HEK293 (cell line): ENCODE results near the gene ZC3HAV1L.

Experiments used
- CTCF ChIA-PET: fragments of 350-600 bp; formaldehyde crosslinking; extraction: SDS; loops from one replicate; lab custom pipeline; 2021; ENCODE audit warnings: antibody characterized with exemption; lab: Yijun Ruan, JAX
- POLR2A ChIA-PET: fragments of 300-600 bp; formaldehyde crosslinking; extraction: SDS; loops from one replicate; lab custom pipeline; 2020; ENCODE audit warnings: antibody characterized with exemption, inconsistent platforms; lab: Yijun Ruan, JAX
- H3K27ac ChIP-seq: fragments of 200-500 bp; sonication (Bioruptor generic); 2 replicates; pipeline ENCODE4 v1.5.1; 2014; ENCODE audit warnings: low read depth, low read length, control low read depth, inconsistent platforms; ENCODE audit errors: extremely low read depth
- H3K36me3 ChIP-seq, 2 experiments: fragments of 200-500 bp in 1 of 2; sonication (Bioruptor generic) in 1 of 2; 1 replicate in 1 of 2; 2 replicates in 1 of 2; pipeline ENCODE4 v1.5.1; 2014 to 2017; ENCODE audit warnings: inconsistent platforms in 2 of 2, low read length in 2 of 2; ENCODE audit not compliant: control insufficient read depth in 2 of 2, insufficient read depth in 1 of 2
- H3K4me1 ChIP-seq: fragments of 200-500 bp; sonication (Bioruptor generic); 2 replicates; pipeline ENCODE4 v1.5.1; 2014; ENCODE audit warnings: mild to moderate bottlenecking, low read length, inconsistent platforms; ENCODE audit not compliant: control insufficient read depth, insufficient read depth
- H3K4me3 ChIP-seq: 2 replicates; pipeline ENCODE4 v1.5.1; 2011; ENCODE audit warnings: low read depth, mild to moderate bottlenecking, control low read depth, low read length, moderate library complexity
- H3K9me3 ChIP-seq: fragments of 200-500 bp; sonication (Bioruptor generic); 2 replicates; pipeline ENCODE4 v1.5.1; 2014; ENCODE audit warnings: low read depth, low read length, inconsistent platforms; ENCODE audit not compliant: control insufficient read depth, insufficient read depth
- HIC1 ChIP-seq: fragments of 450-650 bp; formaldehyde crosslinking; IDR thresholded peaks from 2 replicates; pipeline ENCODE4 v1.5.1; 2016; ENCODE audit warnings: missing biosample characterization, missing genetic modification characterization
- HOXA7 ChIP-seq: sonication (generic); formaldehyde crosslinking; IDR thresholded peaks from 2 replicates; pipeline ENCODE4 v1.8.1; 2022; ENCODE audit warnings: missing genetic modification reagents, borderline replicate concordance
- IKZF3 ChIP-seq: fragments of 450-650 bp; IDR thresholded peaks from 2 replicates; pipeline ENCODE4 v1.5.0; 2018; ENCODE audit warnings: missing biosample characterization, mild to moderate bottlenecking, missing genetic modification characterization, moderate library complexity
- MZF1 ChIP-seq: fragments of 450-650 bp; formaldehyde crosslinking; IDR thresholded peaks from 2 replicates; pipeline ENCODE4 v1.5.1; 2017; ENCODE audit warnings: missing biosample characterization, missing genetic modification characterization, borderline replicate concordance
- RBAK ChIP-seq: fragments of 450-650 bp; formaldehyde crosslinking; IDR thresholded peaks from 2 replicates; pipeline ENCODE4 v1.5.1; 2016; ENCODE audit warnings: missing biosample characterization, missing genetic modification characterization
- REPIN1 ChIP-seq: fragments of 450-650 bp; formaldehyde crosslinking; IDR thresholded peaks from 2 replicates; pipeline ENCODE4 v1.5.1; 2017; ENCODE audit warnings: missing biosample characterization, missing genetic modification characterization, low read depth
- ZBTB11 ChIP-seq: fragments of 450-650 bp; formaldehyde crosslinking; conservative IDR thresholded peaks from 2 replicates; pipeline ENCODE4 v1.5.1; 2016; ENCODE audit warnings: low read depth, missing biosample characterization, missing genetic modification characterization
- ZBTB8A ChIP-seq: fragments of 450-650 bp; formaldehyde crosslinking; IDR thresholded peaks from 2 replicates; pipeline ENCODE4 v1.5.1; 2016; ENCODE audit warnings: missing biosample characterization, missing genetic modification characterization
- ZNF140 ChIP-seq: fragments of 450-650 bp; formaldehyde crosslinking; IDR thresholded peaks from 2 replicates; pipeline ENCODE4 v1.5.1; 2016; ENCODE audit warnings: missing biosample characterization, missing genetic modification characterization
- ZNF175 ChIP-seq: fragments of 450-650 bp; formaldehyde crosslinking; IDR thresholded peaks from 2 replicates; pipeline ENCODE4 v1.5.1; 2016; ENCODE audit warnings: missing biosample characterization, missing genetic modification characterization
- ZNF214 ChIP-seq: fragments of 450-650 bp; formaldehyde crosslinking; IDR thresholded peaks from 2 replicates; pipeline ENCODE4 v1.5.1; 2017; ENCODE audit warnings: missing biosample characterization, mild to moderate bottlenecking, missing genetic modification characterization, borderline replicate concordance
- ZNF221 ChIP-seq: fragments of 450-650 bp; formaldehyde crosslinking; IDR thresholded peaks from 2 replicates; pipeline ENCODE4 v1.5.1; 2017; ENCODE audit warnings: missing biosample characterization, missing genetic modification characterization, borderline replicate concordance
- ZNF449 ChIP-seq: fragments of 450-650 bp; formaldehyde crosslinking; IDR thresholded peaks from 2 replicates; pipeline ENCODE4 v1.5.1; 2017; ENCODE audit warnings: missing biosample characterization, mild to moderate bottlenecking, missing genetic modification characterization, moderate library complexity
- ZNF48 ChIP-seq: fragments of 450-650 bp; formaldehyde crosslinking; IDR thresholded peaks from 2 replicates; pipeline ENCODE4 v1.5.1; 2016; ENCODE audit warnings: missing biosample characterization, missing genetic modification characterization
- ZNF514 ChIP-seq: fragments of 450-650 bp; formaldehyde crosslinking; IDR thresholded peaks from 2 replicates; pipeline ENCODE4 v1.5.1; 2016; ENCODE audit warnings: missing biosample characterization, missing genetic modification characterization
- ZNF529 ChIP-seq: fragments of 450-650 bp; formaldehyde crosslinking; IDR thresholded peaks from 2 replicates; pipeline ENCODE4 v1.5.1; 2017; ENCODE audit warnings: missing genetic modification characterization, missing biosample characterization; ENCODE audit not compliant: insufficient replicate concordance
- ZNF544 ChIP-seq: fragments of 450-650 bp; formaldehyde crosslinking; IDR thresholded peaks from 2 replicates; pipeline ENCODE4 v1.5.0; 2017; ENCODE audit warnings: missing biosample characterization, missing genetic modification characterization
- ZNF585B ChIP-seq: fragments of 450-650 bp; formaldehyde crosslinking; IDR thresholded peaks from 2 replicates; pipeline ENCODE4 v1.5.1; 2016; ENCODE audit warnings: missing biosample characterization, missing genetic modification characterization
- ZNF654 ChIP-seq: fragments of 450-650 bp; formaldehyde crosslinking; IDR thresholded peaks from 2 replicates; pipeline ENCODE4 v1.5.1; 2016; ENCODE audit warnings: low read depth, missing biosample characterization, missing genetic modification characterization
- ZNF658 ChIP-seq: fragments of 450-650 bp; formaldehyde crosslinking; IDR thresholded peaks from 2 replicates; pipeline ENCODE4; 2016; ENCODE audit warnings: missing biosample characterization, missing genetic modification characterization
- TF ChIP-seq, protein P1 (sequence below): fragments of 450-650 bp; formaldehyde crosslinking; IDR thresholded peaks from 2 replicates; pipeline ENCODE4 v1.5.1; 2016; ENCODE audit warnings: missing biosample characterization, missing genetic modification characterization, borderline replicate concordance
- TF ChIP-seq, protein P2 (sequence below): fragments of 450-650 bp; formaldehyde crosslinking; IDR thresholded peaks from 2 replicates; pipeline ENCODE4 v1.5.1; 2016; ENCODE audit warnings: missing biosample characterization, missing genetic modification characterization

The ZC3HAV1L gene

GRCh38 chr7:138982204-138982623, 53.6 kb downstream of the ZC3HAV1L start (continued):
- no peak for TF ChIP-seq IKZF3
- TF ChIP-seq ZNF221 (tag by site-specific recombination) = no peak
- TF ChIP-seq REPIN1 = no peak
- no peak for TF ChIP-seq ZNF654 (tag by site-specific recombination)

GRCh38 chr7:138981332-138982203, 54.3 kb downstream of the ZC3HAV1L start, which contains the start of gene KIAA1549:
KIAA1549 (minus strand) TSS chr7:138981389; CDS start chr7:138981269, 120 bp downstream.
- peak within 1 kb of the TSS; percentile 67 for H3K4me3 ChIP-seq
- no peaks in the 10 kb centered on the region for H3K9me3 ChIP-seq
- POLR2A ChIA-PET = no interaction called here
- H3K4me1 ChIP-seq = no peaks in the 10 kb centered on the region
- no peaks in the 10 kb centered on the region for H3K36me3 ChIP-seq
- CTCF ChIA-PET = interaction anchor here (0.7 to 1.6 kb wide), 3 partner anchors 56 to 1165 kb away, joined by 3 to 7 read pairs (median 3); no protein-coding TSS in a partner anchor
- peak within 1 kb of the TSS; percentile 71; the same call in 1 of the 2 replicates for H3K27ac ChIP-seq
- TF ChIP-seq ZNF585B (tag by site-specific recombination) (no peak), ZNF529 (tag by site-specific recombination) (no peak), ZNF544 (tag by site-specific recombination) (no peak), ZBTB8A (peak; percentile 84), ZNF48 (tag by site-specific recombination) (no peak), ZNF175 (tag by site-specific recombination) (no peak), ZNF658 (tag by site-specific recombination) (no peak), ZNF514 (tag by site-specific recombination) (no peak), ZNF214 (no peak), HIC1 (tag by site-specific recombination) (no peak), ZNF654 (tag by site-specific recombination) (no peak), ZNF449 (tag by site-specific recombination) (peak; percentile 34; the same call in 1 of the 2 replicates), MZF1 (no peak; the same call in 1 of the 2 replicates), ZBTB11 (tag by site-specific recombination) (0 out of 2 replicates have a peak, but pooled peaks have one; percentile 5), ZNF140 (tag by site-specific recombination) (no peak), HOXA7 (no peak), RBAK (tag by site-specific recombination) (no peak)
- TF ChIP-seq, protein P1, sequence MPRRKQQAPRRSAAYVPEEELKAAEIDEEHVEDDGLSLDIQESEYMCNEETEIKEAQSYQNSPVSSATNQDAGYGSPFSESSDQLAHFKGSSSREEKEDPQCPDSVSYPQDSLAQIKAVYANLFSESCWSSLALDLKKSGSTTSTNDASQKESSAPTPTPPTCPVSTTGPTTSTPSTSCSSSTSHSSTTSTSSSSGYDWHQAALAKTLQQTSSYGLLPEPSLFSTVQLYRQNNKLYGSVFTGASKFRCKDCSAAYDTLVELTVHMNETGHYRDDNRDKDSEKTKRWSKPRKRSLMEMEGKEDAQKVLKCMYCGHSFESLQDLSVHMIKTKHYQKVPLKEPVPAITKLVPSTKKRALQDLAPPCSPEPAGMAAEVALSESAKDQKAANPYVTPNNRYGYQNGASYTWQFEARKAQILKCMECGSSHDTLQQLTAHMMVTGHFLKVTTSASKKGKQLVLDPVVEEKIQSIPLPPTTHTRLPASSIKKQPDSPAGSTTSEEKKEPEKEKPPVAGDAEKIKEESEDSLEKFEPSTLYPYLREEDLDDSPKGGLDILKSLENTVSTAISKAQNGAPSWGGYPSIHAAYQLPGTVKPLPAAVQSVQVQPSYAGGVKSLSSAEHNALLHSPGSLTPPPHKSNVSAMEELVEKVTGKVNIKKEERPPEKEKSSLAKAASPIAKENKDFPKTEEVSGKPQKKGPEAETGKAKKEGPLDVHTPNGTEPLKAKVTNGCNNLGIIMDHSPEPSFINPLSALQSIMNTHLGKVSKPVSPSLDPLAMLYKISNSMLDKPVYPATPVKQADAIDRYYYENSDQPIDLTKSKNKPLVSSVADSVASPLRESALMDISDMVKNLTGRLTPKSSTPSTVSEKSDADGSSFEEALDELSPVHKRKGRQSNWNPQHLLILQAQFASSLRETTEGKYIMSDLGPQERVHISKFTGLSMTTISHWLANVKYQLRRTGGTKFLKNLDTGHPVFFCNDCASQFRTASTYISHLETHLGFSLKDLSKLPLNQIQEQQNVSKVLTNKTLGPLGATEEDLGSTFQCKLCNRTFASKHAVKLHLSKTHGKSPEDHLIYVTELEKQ (tag by site-specific recombination) = no peak
- TF ChIP-seq, protein P2, sequence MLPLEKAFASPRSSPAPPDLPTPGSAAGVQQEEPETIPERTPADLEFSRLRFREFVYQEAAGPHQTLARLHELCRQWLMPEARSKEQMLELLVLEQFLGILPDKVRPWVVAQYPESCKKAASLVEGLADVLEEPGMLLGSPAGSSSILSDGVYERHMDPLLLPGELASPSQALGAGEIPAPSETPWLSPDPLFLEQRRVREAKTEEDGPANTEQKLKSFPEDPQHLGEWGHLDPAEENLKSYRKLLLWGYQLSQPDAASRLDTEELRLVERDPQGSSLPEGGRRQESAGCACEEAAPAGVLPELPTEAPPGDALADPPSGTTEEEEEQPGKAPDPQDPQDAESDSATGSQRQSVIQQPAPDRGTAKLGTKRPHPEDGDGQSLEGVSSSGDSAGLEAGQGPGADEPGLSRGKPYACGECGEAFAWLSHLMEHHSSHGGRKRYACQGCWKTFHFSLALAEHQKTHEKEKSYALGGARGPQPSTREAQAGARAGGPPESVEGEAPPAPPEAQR = no peak
